ENCODE measurements around the gene TMEM185B. TPM values are rescaled to one million over a fixed set of nuclear protein-coding genes. Genes with fewer than 3 reads are reported as not detected.

TMEM185B gene
- total and polyA plus RNA-seq, 2 donors (not counting 1 experiment from before 2014, with no cell fraction given) = 25.9 to 28.8 TPM

DNA sequence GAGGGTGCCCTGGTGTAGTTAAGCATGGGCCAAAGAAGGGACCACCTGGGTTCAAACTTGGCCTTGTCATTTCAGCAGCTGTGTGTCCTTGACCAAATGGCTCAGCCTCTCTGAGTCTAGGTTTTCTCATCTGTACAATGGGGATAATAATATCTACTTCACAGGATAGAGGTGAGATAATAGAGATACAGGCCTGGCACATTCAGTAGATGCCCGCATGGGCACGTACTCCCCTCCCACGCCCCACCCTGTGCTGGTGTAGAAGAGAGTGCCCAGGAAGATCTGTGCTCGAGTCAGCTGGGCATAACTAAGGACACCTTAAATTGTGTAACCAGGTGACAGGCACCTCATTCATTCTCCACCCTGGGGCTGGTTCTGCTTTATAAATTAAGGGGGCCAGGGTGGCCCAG is 8.4 kb upstream of the TMEM185B start:
- peak overlapping the region in 1 of 4 experiments; percentile 54 for H3K4me3 ChIP-seq (replicated peaks in 1 of 4; ENCODE audit: control extremely low read depth in 1 of 4, insufficient read depth in 1 of 4, low read depth in 3 of 4, low read length in 4 of 4)
- no peaks in the 10 kb centered on the region for H3K36me3 ChIP-seq (ENCODE audit: control insufficient read depth, insufficient read depth, low read length)
- H3K9ac ChIP-seq (ENCODE audit: insufficient read depth, low read length) = no peak overlapping the region
- no peaks in the 10 kb centered on the region for H3K27me3 ChIP-seq (ENCODE audit: control insufficient read depth, insufficient read depth, low read length)
- H3K4me1 ChIP-seq (ENCODE audit: control insufficient read depth, extremely low read depth, insufficient read depth, low read length) = peaks cover 3% of the 10 kb centered on the region
- H3K27ac ChIP-seq (ENCODE audit: insufficient read depth, low read length) = no peak overlapping the region
- TF ChIP-seq CTCF (conservative IDR thresholded peaks at IDR 0.05 in 1 of 2, IDR thresholded peaks at IDR 0.05 in 1 of 2; ENCODE audit: low read depth in 1 of 2, low read length in 2 of 2) (no peak), EZH2 (IDR thresholded peaks at IDR 0.05; ENCODE audit: low read length, missing control alignments) (no peak)
- H3K9me3 ChIP-seq (ENCODE audit: control insufficient read depth, insufficient read depth, low read depth, low read length) = no peaks in the 10 kb centered on the region
- H3K79me2 ChIP-seq (ENCODE audit: control insufficient read depth, insufficient read depth, low read length) = no peaks in the 10 kb centered on the region
- no peak overlapping the region for H2AFZ ChIP-seq (ENCODE audit: low read length)
- no peaks in the 10 kb centered on the region for H4K20me1 ChIP-seq (ENCODE audit: control insufficient read depth, extremely low read depth, insufficient read depth, low read length)
- no peak for DNase-seq (ENCODE audit: low read depth in 2 of 2)
- H3K4me2 ChIP-seq (ENCODE audit: extremely low read depth, insufficient read depth, low read length) = peak overlapping the region; percentile 93

GRCh38 chr2:120230515-120231471 is 7.6 kb upstream of the TMEM185B start:
- no peaks in the 10 kb centered on the region for H3K79me2 ChIP-seq (ENCODE audit: control insufficient read depth, insufficient read depth, low read length)
- no peak overlapping the region for H3K4me3 ChIP-seq (replicated peaks in 1 of 4; ENCODE audit: control extremely low read depth in 1 of 4, insufficient read depth in 1 of 4, low read depth in 3 of 4, low read length in 4 of 4)
- H3K9ac ChIP-seq (ENCODE audit: insufficient read depth, low read length) = no peak overlapping the region
- no peaks in the 10 kb centered on the region for H3K27me3 ChIP-seq (ENCODE audit: control insufficient read depth, insufficient read depth, low read length)
- no peaks in the 10 kb centered on the region for H4K20me1 ChIP-seq (ENCODE audit: control insufficient read depth, extremely low read depth, insufficient read depth, low read length)
- H3K4me1 ChIP-seq (ENCODE audit: control insufficient read depth, extremely low read depth, insufficient read depth, low read length) = peaks cover 3% of the 10 kb centered on the region
- no peak overlapping the region for H3K27ac ChIP-seq (ENCODE audit: insufficient read depth, low read length)
- TF ChIP-seq CTCF (conservative IDR thresholded peaks at IDR 0.05 in 1 of 2, IDR thresholded peaks at IDR 0.05 in 1 of 2; ENCODE audit: low read depth in 1 of 2, low read length in 2 of 2) (no peak), EZH2 (IDR thresholded peaks at IDR 0.05; ENCODE audit: low read length, missing control alignments) (no peak)
- no peak overlapping the region for H2AFZ ChIP-seq (ENCODE audit: low read length)
- no peak overlapping the region for H3K4me2 ChIP-seq (ENCODE audit: extremely low read depth, insufficient read depth, low read length)
- H3K9me3 ChIP-seq (ENCODE audit: control insufficient read depth, insufficient read depth, low read depth, low read length) = no peaks in the 10 kb centered on the region
- no peak for DNase-seq (ENCODE audit: low read depth in 2 of 2)
- H3K36me3 ChIP-seq (ENCODE audit: control insufficient read depth, insufficient read depth, low read length) = no peaks in the 10 kb centered on the region

DNA sequence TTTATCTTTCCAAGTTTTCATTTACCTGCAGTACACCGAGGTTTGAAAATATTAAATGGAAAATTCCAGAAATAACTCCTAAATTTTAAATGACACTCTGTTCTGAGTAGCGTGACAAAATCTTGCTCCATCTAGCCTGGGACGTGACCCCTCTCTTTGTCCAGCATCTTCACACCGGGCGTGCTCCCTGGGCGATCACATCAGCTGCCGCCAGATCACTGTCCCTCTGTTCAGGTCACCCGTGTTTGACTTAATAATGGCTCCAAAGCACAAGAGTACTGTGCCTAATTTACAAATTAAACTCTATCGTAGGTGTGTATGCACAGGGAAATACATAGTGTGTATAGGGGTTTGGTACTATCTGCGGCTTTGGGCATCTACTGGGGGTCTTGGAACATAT is 6.1 kb upstream of the TMEM185B start:
- DNase-seq (ENCODE audit: low read depth in 2 of 2) = no peak
- H3K36me3 ChIP-seq (ENCODE audit: control insufficient read depth, insufficient read depth, low read length) = no peaks in the 10 kb centered on the region
- H3K27me3 ChIP-seq (ENCODE audit: control insufficient read depth, insufficient read depth, low read length) = no peaks in the 10 kb centered on the region
- H4K20me1 ChIP-seq (ENCODE audit: control insufficient read depth, extremely low read depth, insufficient read depth, low read length) = no peaks in the 10 kb centered on the region
- peaks cover 3% of the 10 kb centered on the region for H3K4me1 ChIP-seq (ENCODE audit: control insufficient read depth, extremely low read depth, insufficient read depth, low read length)
- no peak overlapping the region for H3K4me2 ChIP-seq (ENCODE audit: extremely low read depth, insufficient read depth, low read length)
- TF ChIP-seq EZH2 (IDR thresholded peaks at IDR 0.05; ENCODE audit: low read length, missing control alignments) (no peak), CTCF (conservative IDR thresholded peaks at IDR 0.05 in 1 of 2, IDR thresholded peaks at IDR 0.05 in 1 of 2; ENCODE audit: low read depth in 1 of 2, low read length in 2 of 2) (no peak)
- no peak overlapping the region for H3K27ac ChIP-seq (ENCODE audit: insufficient read depth, low read length)
- H3K9ac ChIP-seq (ENCODE audit: insufficient read depth, low read length) = no peak overlapping the region
- no peak overlapping the region for H3K4me3 ChIP-seq (replicated peaks in 1 of 4; ENCODE audit: control extremely low read depth in 1 of 4, insufficient read depth in 1 of 4, low read depth in 3 of 4, low read length in 4 of 4)
- H3K79me2 ChIP-seq (ENCODE audit: control insufficient read depth, insufficient read depth, low read length) = no peaks in the 10 kb centered on the region
- H3K9me3 ChIP-seq (ENCODE audit: control insufficient read depth, insufficient read depth, low read depth, low read length) = no peaks in the 10 kb centered on the region
- H2AFZ ChIP-seq (ENCODE audit: low read length) = no peak overlapping the region

Data from fibroblast of lung (primary cell).